Measurements from ENCODE around the gene TUBGCP4.
"Not testable (repeated sequence)": the region's sequence is repeated elsewhere in the genome, so short reads cannot be mapped to it uniquely, and the experiment has no call there.

The TUBGCP4 gene, protein sequence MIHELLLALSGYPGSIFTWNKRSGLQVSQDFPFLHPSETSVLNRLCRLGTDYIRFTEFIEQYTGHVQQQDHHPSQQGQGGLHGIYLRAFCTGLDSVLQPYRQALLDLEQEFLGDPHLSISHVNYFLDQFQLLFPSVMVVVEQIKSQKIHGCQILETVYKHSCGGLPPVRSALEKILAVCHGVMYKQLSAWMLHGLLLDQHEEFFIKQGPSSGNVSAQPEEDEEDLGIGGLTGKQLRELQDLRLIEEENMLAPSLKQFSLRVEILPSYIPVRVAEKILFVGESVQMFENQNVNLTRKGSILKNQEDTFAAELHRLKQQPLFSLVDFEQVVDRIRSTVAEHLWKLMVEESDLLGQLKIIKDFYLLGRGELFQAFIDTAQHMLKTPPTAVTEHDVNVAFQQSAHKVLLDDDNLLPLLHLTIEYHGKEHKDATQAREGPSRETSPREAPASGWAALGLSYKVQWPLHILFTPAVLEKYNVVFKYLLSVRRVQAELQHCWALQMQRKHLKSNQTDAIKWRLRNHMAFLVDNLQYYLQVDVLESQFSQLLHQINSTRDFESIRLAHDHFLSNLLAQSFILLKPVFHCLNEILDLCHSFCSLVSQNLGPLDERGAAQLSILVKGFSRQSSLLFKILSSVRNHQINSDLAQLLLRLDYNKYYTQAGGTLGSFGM

DNA sequence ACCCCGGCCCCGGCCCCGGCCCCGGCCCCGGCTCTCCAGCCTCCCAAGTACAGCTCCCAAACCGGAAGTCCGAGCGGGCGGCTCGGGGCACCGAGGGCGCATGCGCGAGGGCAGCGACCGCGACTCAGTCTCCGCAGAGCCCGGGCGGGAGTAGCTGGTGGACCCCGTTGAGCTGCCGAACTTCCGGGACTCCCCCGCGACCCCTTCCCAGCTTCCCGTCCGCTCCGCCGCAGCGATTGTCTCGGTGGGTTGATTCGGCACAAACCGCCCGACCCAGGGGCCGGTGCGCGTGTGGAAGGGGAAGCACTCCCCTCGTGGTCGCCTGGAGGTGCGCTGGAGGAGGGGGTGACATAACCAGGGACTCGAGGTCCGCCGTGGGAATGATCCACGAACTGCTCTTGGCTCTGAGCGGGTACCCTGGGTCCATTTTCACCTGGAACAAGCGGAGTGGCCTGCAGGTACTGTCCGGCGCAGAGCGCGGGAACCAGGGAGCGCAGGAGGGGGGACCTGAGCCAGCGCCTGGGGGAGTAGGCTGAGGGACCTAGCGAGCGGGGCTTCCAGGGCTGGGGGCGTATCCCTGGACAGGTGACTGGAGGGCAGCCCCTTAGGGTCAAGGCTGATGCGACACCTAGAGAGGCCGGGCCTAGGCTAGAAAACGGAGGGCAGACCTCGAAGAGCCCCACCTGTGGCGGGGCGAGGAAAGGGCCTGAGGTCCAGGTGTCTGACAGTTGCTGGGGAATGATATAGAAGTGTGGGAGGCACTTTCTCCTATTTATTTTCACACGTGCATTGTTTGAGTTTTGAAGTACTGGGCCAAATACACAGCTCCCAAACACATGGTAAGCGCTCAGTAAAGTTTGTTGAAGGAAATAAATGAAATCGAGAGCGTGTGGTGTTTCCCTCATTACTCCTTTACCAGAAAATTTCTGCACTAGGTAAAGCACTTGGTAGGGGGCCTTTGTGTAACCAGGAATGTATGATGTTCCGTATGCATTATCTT is at the start of gene TUBGCP4, which contains the start of gene ZSCAN29:
TSS of gene TUBGCP4 (plus strand) at position 127 of the 1,000 bp plus-strand sequence. CDS start at position 381, 254 bp downstream.
TSS of gene ZSCAN29 (minus strand) at position 69 of the 1,000 bp plus-strand sequence. CDS start 1,130 bp downstream, outside the sequence.
- DNase-seq = peak; percentile 81

DNA sequence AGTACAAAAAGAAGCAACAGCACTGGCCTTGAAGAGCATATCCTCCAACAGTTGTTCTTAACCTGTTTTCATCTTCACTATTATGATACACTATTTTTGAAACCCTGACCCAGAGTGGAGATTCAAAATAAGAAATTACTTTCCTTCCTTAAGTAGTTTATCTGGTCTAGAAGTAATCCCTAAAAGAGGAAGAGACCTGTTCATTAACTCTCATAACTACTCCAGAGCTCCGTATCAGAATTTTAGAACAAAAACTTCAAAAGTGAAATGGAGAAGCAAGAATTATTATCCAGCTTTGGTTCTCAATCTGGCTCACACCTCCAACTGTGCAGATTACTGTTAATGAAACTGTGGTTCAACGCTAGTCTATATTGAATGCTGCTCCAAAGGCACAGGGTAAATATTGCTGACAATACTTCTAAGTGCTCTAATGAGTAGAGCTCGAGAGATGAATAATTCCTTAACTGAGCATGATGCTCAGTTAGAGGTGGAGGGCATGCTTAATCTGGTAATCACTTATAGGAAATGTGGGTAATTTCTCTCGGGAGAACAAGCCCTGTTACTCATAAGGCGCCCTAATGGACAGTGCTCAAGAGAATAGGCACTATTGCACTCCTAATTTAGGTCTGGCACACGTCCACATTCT is 45.7 kb upstream of the TUBGCP4 start:
- DNase-seq = no peak

DNA sequence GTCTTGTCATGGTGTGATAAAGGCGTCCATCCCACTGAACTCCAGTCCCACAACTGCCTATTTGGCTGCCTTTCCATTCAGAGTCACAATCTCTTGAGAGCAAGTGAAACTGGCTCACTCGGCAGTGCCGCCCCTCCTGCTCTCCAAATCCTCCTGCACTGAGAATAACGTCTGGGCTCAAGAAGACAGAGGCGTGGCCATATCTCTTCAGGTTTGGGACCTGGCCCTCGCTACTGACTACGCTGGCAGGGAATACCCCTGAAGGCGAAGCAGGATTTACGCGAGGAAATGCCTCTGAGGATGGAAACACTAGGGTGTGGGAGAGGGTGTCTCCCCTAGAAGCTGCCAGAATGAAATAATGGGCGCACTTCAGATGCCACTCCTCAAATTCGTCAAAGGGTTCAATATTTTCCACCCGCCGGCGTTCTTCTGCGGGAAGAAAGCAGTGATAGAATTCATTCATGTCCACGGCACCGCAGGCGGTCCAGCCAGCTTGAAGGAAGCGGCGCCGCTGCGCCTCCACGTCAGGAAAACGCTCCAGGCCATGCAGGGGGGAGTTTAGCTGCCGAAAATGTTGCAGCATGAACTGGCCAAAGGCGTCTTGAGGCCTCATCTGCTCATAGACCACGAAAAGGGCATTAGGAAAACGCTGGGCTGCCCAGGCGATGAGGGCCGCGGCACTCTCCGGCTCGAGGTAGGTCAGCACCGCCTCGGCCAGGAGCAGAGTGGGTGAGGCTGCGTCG is 41.5 kb upstream of the TUBGCP4 start:
- no peak for DNase-seq

- DNase-seq = peak; percentile 86
Observed at GRCh38 chr15:43329960-43330779, 40.7 kb upstream of the TUBGCP4 start, which contains the start of gene LCMT2. LCMT2 (minus strand) TSS chr15:43330573; CDS start chr15:43330489, 84 bp downstream.

DNA sequence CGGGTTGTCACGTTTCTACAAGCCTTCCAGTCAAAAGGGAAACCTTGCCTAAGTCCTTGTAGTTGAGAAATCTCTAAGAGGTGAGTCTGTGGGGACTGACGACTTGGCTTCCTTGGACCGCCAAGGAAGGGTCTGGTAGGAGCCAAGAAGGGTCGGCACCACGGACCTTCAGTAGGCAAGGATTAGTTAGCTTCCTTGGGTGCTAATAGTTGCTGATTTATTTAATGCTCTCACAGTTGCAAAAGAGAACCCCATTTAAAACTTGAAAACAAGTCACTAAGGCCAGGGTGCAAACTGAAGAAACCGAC is 40.2 kb upstream of the TUBGCP4 start:
- no peak for DNase-seq

DNA sequence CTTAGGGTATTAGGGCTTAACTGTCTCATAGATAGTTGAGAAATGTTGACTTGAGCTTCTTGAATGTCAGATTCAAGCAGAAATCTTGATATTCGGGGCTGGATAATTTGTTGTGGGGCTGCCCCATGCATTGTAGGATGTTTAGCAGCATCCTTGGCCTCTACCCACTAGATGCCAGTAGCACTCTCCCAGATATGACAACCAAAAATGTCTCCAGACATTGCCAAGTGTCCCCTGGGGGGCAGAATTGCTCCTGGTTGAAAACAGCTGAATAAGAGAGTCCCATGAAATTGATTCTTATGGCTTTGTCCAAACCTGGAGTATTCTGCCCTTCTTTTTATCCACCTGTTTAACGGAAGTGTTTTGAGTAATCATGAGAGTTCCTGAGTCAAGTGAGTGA is 24.6 kb upstream of the TUBGCP4 start:
- no peak for DNase-seq

- DNase-seq = no peak
Observed at GRCh38 chr15:43347114-43347513, 23.8 kb upstream of the TUBGCP4 start.

GRCh38 chr15:43352693-43353382 is 18.1 kb upstream of the TUBGCP4 start:
- no peak for DNase-seq

DNA sequence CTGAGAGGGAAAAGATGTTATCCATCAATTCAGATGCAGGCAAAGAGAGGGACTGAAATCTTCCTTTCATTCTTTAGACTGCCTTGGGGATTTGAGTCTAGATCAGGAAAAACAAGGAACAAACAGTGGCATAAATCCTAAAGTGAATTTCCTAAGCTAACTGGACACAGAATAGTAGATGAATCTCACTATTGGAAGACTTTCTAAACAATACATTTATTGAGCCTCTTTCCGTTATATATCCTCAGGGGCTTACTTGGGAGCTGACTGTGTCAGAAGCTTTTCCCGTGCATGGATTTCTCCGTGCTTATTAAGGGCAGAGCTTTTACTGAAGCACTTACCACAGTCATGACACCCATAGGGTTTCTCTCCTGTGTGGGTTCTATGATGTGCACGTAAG is 10.1 kb upstream of the TUBGCP4 start:
- DNase-seq = no peak

DNA sequence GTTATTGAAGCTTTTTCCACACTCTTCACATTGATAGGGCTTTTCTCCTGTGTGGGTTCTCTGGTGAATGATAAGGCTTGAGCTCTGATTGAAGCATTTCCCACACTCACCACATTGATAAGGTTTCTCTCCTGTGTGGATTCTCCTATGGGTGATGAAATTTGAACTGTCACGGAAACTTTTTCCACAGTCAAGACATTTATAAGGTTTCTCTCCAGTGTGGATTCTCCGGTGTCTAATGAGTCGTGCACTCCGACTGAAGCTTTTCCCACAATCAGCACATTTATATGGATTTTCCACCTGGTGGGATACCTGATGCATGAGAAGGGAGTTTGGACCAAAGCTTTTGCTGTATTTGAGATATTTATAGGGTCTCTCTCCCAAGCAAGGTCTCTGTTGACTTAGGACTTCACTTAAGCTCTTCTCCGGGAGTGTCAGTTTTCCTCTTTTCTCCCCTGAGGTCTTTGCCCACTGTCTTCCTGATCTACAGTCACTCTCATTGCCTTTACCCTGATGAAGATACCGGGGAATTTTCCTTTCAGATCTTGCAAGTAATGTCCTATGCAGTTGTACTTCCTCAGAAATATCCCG is 9.5 kb upstream of the TUBGCP4 start:
- no peak for DNase-seq

DNA sequence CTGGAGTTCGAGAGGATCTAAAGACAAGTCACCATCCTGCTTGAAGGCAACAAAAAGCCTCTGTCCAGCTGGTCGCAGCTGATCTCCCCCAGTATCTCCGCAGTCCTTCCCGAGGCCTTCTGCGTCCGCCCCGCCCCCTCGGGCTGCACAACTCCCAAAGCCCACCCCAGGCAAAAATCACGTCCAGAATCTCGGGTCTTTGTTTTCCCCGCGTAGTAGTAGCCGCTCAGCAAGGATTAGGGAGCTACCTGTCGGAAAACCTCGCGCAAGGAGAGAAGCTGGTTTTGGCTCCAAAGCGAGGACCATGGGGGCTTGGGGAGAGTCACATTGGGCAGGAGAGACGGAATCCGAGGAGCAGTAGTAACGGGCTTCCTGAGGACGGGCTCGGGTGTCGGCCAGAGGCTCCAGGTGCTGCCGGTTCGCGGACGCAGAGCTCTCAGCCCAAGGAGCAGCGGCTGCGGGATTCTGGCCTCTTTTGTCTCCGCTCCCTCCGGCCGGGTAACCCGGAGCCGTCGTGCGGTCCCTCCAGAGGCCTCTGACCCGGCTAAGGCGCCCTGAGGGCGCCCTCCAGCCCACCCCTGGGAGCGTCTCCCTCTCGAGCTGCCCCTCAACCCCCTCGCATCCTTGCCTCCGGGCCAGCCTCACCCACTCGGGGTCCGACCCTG is 459 bp upstream of the TUBGCP4 start:
- DNase-seq = no peak

GRCh38 chr15:43376017-43376705 is 5.3 kb downstream of the TUBGCP4 start:
- DNase-seq = no peak

DNA sequence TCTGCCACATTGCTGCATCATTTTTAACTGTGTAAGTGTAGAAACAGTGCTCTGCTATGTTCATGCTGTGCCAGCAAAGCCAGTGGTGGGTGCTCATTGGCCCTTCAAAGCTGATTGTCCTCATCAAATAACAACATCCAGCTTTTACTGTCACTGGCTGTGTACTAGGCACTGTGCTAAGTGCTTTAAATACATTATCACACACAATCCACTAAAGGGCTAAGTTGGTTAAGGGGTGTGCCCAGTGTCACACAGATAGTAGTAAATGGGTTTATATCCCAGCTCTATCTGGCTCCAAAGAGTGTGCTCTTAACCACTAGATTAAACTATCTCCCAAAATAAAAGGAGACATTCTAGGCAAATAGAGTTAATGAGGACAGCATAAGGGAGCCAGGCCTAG is 7.7 kb downstream of the TUBGCP4 start:
- DNase-seq = no peak

DNA sequence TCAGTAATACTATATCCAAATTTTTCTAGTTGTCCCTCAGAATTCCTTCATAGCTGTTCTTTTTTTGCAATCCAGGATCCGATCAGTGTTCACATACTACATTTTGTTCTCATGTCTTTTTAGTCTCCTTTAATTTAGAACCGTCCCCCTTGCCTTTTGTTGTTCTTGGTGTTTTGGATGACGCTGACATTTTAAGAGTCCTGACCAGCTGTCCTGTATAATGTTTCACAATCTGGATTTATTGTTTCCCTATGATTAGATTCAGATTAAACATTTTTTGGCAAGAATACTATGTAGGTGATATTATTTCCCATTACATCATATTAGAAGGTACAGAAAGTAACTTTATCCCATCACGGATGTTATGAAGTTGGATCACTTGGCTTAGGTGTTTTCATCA is 11.4 kb downstream of the TUBGCP4 start:
- no peak for DNase-seq

DNA sequence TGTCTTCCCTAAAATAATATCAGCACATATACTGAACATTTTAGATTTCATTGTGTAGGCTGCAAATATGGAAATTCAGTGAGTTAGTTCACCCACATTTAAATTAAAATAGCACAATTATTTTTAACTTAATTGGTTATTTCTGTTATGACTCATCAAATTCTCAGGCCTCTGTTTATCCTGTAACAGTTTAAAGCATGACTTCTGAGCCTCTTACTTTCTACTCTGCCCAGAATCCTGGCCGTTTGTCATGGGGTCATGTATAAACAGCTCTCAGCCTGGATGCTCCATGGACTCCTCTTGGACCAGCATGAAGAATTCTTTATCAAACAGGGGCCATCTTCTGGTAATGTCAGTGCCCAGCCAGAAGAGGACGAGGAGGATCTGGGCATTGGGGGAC is 12.2 kb downstream of the TUBGCP4 start:
- no peak for DNase-seq

DNA sequence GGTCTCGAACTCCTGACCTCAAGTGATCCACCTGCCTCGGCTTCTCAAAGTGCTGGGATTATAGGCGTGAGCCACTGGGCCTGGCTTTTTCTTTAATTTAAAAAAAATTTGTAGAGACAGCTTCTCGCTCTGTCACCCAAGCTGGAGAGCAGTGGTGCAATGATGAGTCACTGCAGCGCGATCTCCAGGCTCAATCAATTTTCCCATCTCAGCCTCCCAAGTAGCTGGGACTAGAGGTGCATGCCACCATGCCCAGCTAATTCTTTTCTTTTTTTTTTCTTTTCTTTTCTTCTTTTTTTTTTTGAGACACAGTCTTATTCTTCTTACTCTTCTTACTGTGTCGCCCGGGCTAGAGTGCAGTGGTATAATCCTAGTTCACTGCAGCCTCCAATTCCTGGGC is 19.8 kb downstream of the TUBGCP4 start:
- DNase-seq = no peak

DNA sequence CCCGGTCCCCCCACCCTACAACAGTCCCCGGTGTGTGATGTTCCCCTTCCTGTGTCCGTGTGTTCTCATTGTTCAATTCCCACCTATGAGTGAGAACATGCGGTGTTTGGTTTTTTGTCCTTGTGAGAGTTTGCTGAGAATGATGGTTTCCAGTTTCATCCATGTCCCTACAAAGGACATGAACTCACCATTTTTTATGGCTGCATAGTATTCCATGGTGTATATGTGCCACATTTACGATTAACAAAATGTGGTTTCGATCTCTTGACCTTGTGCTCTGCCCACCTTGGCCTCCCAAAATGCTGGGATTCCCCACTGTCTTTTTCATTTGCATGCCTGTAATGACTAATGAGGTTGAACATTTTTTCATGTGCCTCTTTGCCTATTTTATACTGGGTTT is 22.7 kb downstream of the TUBGCP4 start:
- DNase-seq = not testable (repeated sequence)

DNA sequence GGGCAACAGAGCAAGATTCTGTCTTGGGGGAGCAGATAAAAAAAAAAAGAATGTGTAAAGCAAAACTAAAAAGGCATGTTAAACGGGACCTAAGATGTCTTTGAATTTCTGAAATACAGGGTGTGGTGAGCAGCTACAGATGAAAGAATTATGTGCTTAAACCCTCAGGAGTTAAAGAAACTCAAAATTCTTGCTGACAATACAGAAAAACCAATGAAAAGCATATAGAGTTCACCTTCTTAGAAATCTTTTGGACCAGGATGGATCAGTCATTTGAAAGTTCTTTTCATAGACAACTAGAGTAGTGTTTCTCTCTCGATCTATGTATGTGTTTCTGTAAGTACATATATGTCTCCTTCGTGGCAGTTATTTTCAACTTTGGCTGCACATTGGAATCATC is 31.4 kb downstream of the TUBGCP4 start:
- no peak for DNase-seq

GRCh38 chr15:43403616-43404015 is 32.7 kb downstream of the TUBGCP4 start:
- no peak for DNase-seq
